H1 (cell line): ENCODE data around the gene HOXB3. TPM values are rescaled to one million over a fixed set of nuclear protein-coding genes. Genes with fewer than 3 reads are reported as not detected.

Experiments
- CTCF ChIA-PET: fragments of 300-600 bp; sonication (Branson Sonifier 250); formaldehyde crosslinking; loops from one replicate; lab custom pipeline; 2021; ENCODE audit not compliant: partially characterized antibody; lab: Charles Lee
- POLR2A ChIA-PET: fragments of 300-600 bp; sonication (Branson Sonifier 250); formaldehyde crosslinking; loops from one replicate; lab custom pipeline; 2021; ENCODE audit warnings: inconsistent platforms; ENCODE audit not compliant: partially characterized antibody; lab: Charles Lee
- DNase-seq, 2 experiments: peaks; one replicate each; pipeline versions ENCODE4 v3.0.0 to v3.0.0-alpha.2; 2010 to 2022; ENCODE audit warnings: low spot score in 2 of 2, low read depth in 1 of 2, mixed read lengths in 1 of 2
- FAIRE-seq: peaks from 2 replicates; lab custom pipeline; 2011; peaks lifted over from hg19 to GRCh38; lab: Jason Lieb, UNC
- H2AFZ ChIP-seq: 2 replicates; pipeline ENCODE4 v1.8.1; 2012; ENCODE audit warnings: low read length, inconsistent platforms
- H2AK5ac ChIP-seq: 2 replicates; pipeline ENCODE4 v1.6.1; 2013; ENCODE audit warnings: low read depth, low read length
- H2BK120ac ChIP-seq: replicated peaks from 2 replicates; pipeline ENCODE3; 2013; ENCODE audit warnings: low read depth, low read length, inconsistent platforms
- H2BK12ac ChIP-seq: 2 replicates; pipeline ENCODE4 v1.6.1; 2013; ENCODE audit warnings: low read depth, low read length
- H2BK15ac ChIP-seq: 2 replicates; pipeline ENCODE4 v1.6.1; 2013; ENCODE audit warnings: low read length
- H2BK20ac ChIP-seq: 2 replicates; pipeline ENCODE4 v1.6.1; 2013; ENCODE audit warnings: low read length
- H2BK5ac ChIP-seq: 2 replicates; pipeline ENCODE4 v1.6.1; 2013; ENCODE audit warnings: low read depth, low read length
- H3K14ac ChIP-seq: 2 replicates; pipeline ENCODE4 v1.6.1; 2013; ENCODE audit warnings: inconsistent platforms; ENCODE audit not compliant: insufficient read length
- H3K18ac ChIP-seq: 2 replicates; pipeline ENCODE4 v1.6.1; 2013; ENCODE audit warnings: low read length; ENCODE audit errors: extremely low read depth
- H3K23ac ChIP-seq: 2 replicates; pipeline ENCODE4 v1.6.1; 2013; ENCODE audit warnings: inconsistent platforms; ENCODE audit not compliant: insufficient read length
- H3K23me2 ChIP-seq: 2 replicates; pipeline ENCODE4 v1.6.1; 2013; ENCODE audit warnings: low read depth, low read length
- H3K27ac ChIP-seq: 2 replicates; pipeline ENCODE4 v1.6.1; 2011; ENCODE audit warnings: low read depth, low read length, inconsistent platforms
- H3K27me3 ChIP-seq, 4 experiments: replicated peaks in 1 of 4; 1 replicate in 1 of 4; 2 replicates in 3 of 4; pipeline versions ENCODE4 v1.6.1 to v1.8.1; 2011 to 2013; ENCODE audit warnings: low read length in 3 of 4, mild to moderate bottlenecking in 3 of 4, inconsistent platforms in 2 of 4, mixed read lengths in 2 of 4, moderate library complexity in 1 of 4; ENCODE audit not compliant: control insufficient read depth in 3 of 4, insufficient read depth in 3 of 4; ENCODE audit errors: extremely low read depth in 1 of 4
- H3K36me3 ChIP-seq, 4 experiments: 2 replicates each; pipeline versions ENCODE4 v1.6.1 to v1.8.1; 2011 to 2013; ENCODE audit warnings: mild to moderate bottlenecking in 4 of 4, low read length in 3 of 4, moderate library complexity in 2 of 4, control low read depth in 1 of 4, inconsistent platforms in 1 of 4; ENCODE audit not compliant: insufficient read depth in 4 of 4, control insufficient read depth in 2 of 4
- H3K4ac ChIP-seq: replicated peaks from 2 replicates; pipeline ENCODE3; 2013; ENCODE audit warnings: low read length, low read depth, mixed read lengths, inconsistent platforms; ENCODE audit not compliant: insufficient read length
- H3K4me1 ChIP-seq, 4 experiments: replicated peaks in 1 of 4; 1 replicate in 1 of 4; 2 replicates in 3 of 4; pipeline versions ENCODE4 v1.6.1 to v1.8.1; 2011 to 2013; ENCODE audit warnings: low read length in 3 of 4, inconsistent platforms in 2 of 4, mixed read lengths in 1 of 4; ENCODE audit not compliant: insufficient read depth in 4 of 4, control insufficient read depth in 3 of 4
- H3K4me2 ChIP-seq, 2 experiments: 2 replicates each; pipeline versions ENCODE4 v1.6.1 to v1.8.1; 2011 to 2013; ENCODE audit warnings: low read depth in 2 of 2, low read length in 2 of 2, control low read depth in 1 of 2, inconsistent platforms in 1 of 2, mild to moderate bottlenecking in 1 of 2; ENCODE audit not compliant: insufficient read depth in 1 of 2
- H3K4me3 ChIP-seq, 4 experiments: fragments of 200-600, 300-600 bp in 1 of 4; sonication (generic), shearing (Covaris generic), sonication (Bioruptor Twin) in 1 of 4; 2 replicates each; pipeline versions ENCODE4 v1.5.1 to v1.8.1; 2011 to 2016; ENCODE audit warnings: low read length in 4 of 4, low read depth in 3 of 4, control low read depth in 2 of 4, inconsistent platforms in 2 of 4, mild to moderate bottlenecking in 2 of 4, mixed read lengths in 1 of 4, moderate library complexity in 1 of 4; ENCODE audit not compliant: insufficient read depth in 2 of 4; ENCODE audit errors: extremely low read depth in 1 of 4
- H3K56ac ChIP-seq: replicated peaks from 2 replicates; pipeline ENCODE3; 2013; ENCODE audit warnings: low read depth, mild to moderate bottlenecking, mixed read lengths, low read length, inconsistent platforms; ENCODE audit not compliant: insufficient read length
- H3K79me1 ChIP-seq: 2 replicates; pipeline ENCODE4 v1.6.1; 2013; ENCODE audit warnings: low read depth, low read length, control low read depth
- H3K79me2 ChIP-seq, 2 experiments: 2 replicates each; pipeline versions ENCODE4 v1.6.1 to v1.8.1; 2012 to 2013; ENCODE audit warnings: low read length in 2 of 2, mild to moderate bottlenecking in 2 of 2, inconsistent platforms in 1 of 2; ENCODE audit not compliant: insufficient read depth in 2 of 2, control insufficient read depth in 1 of 2
- H3K9ac ChIP-seq, 4 experiments: replicated peaks in 1 of 4; 1 replicate in 1 of 4; 2 replicates in 3 of 4; pipeline versions ENCODE4 v1.6.1 to v1.8.1; 2011 to 2013; ENCODE audit warnings: low read depth in 3 of 4, low read length in 3 of 4, control low read depth in 2 of 4, mild to moderate bottlenecking in 2 of 4, moderate library complexity in 2 of 4, inconsistent platforms in 1 of 4; ENCODE audit errors: extremely low read depth in 1 of 4
- H3K9me3 ChIP-seq, 2 experiments: 2 replicates each; pipeline versions ENCODE4 v1.6.1 to v1.8.1; 2012 to 2013; ENCODE audit warnings: mild to moderate bottlenecking in 2 of 2, moderate library complexity in 2 of 2, control low read depth in 1 of 2, inconsistent platforms in 1 of 2, low read depth in 1 of 2, low read length in 1 of 2, mixed read lengths in 1 of 2; ENCODE audit not compliant: insufficient read depth in 2 of 2
- H4K20me1 ChIP-seq, 2 experiments: replicated peaks in 1 of 2; 2 replicates each; pipeline versions ENCODE3 to v1.8.1; 2011 to 2013; ENCODE audit warnings: inconsistent platforms in 2 of 2, low read length in 2 of 2, mild to moderate bottlenecking in 1 of 2; ENCODE audit not compliant: insufficient read depth in 2 of 2, control insufficient read depth in 1 of 2
- H4K5ac ChIP-seq: 2 replicates; pipeline ENCODE4 v1.6.1; 2013; ENCODE audit warnings: low read length, low read depth, mixed read lengths, inconsistent platforms; ENCODE audit not compliant: insufficient read length
- H4K8ac ChIP-seq: 2 replicates; pipeline ENCODE4 v1.8.0; 2013; ENCODE audit warnings: mild to moderate bottlenecking, moderate library complexity, low read length, inconsistent platforms; ENCODE audit not compliant: insufficient read depth; ENCODE audit errors: extremely low read depth
- H4K91ac ChIP-seq: replicated peaks from 2 replicates; pipeline ENCODE3; 2013; ENCODE audit warnings: low read length, mixed read lengths, inconsistent platforms; ENCODE audit not compliant: insufficient read length
- CHD2 ChIP-seq: IDR thresholded peaks from 2 replicates; pipeline ENCODE4 v1.6.1; 2012; ENCODE audit warnings: low read length, improper control_type of control experiment
- EGR1 ChIP-seq: IDR thresholded peaks from 2 replicates; pipeline ENCODE4 v1.6.1; 2011; ENCODE audit warnings: low read depth, low read length, borderline replicate concordance
- FOSL1 ChIP-seq: IDR thresholded peaks from 2 replicates; pipeline ENCODE4 v1.6.1; 2011; ENCODE audit warnings: mild to moderate bottlenecking, low read depth, low read length, moderate library complexity; ENCODE audit not compliant: insufficient read depth
- KDM4A ChIP-seq: IDR thresholded peaks from one replicate; pipeline ENCODE4 v1.7.1; 2012; ENCODE audit warnings: low read depth, mild to moderate bottlenecking, moderate library complexity, low read length, inconsistent platforms; ENCODE audit not compliant: severe bottlenecking
- PHF8 ChIP-seq: fragments of 200-600 bp; sonication (generic); conservative IDR thresholded peaks from 2 replicates; pipeline ENCODE4 v1.7.1; 2012; ENCODE audit warnings: low read depth, mild to moderate bottlenecking, inconsistent platforms, low read length, moderate library complexity
- SIN3A ChIP-seq, 2 experiments: IDR thresholded peaks in 1 of 2; conservative IDR thresholded peaks in 1 of 2; 2 replicates each; pipeline ENCODE4 v1.6.1; 2011 to 2012; ENCODE audit warnings: low read length in 2 of 2, improper control_type of control experiment in 1 of 2, low read depth in 1 of 2, mild to moderate bottlenecking in 1 of 2
- SP2 ChIP-seq: IDR thresholded peaks from 2 replicates; pipeline ENCODE4 v1.6.1; 2012; ENCODE audit warnings: mild to moderate bottlenecking, low read length, inconsistent platforms
- SP4 ChIP-seq: IDR thresholded peaks from 2 replicates; pipeline ENCODE4 v1.6.1; 2012; ENCODE audit warnings: low read length, inconsistent platforms
- TAF7 ChIP-seq: optimal IDR thresholded peaks from 2 replicates; pipeline ENCODE3; 2011; ENCODE audit warnings: low read depth, mild to moderate bottlenecking, inconsistent platforms, low read length, moderate library complexity, borderline replicate concordance
- TCF12 ChIP-seq: IDR thresholded peaks from 2 replicates; pipeline ENCODE4 v1.6.1; 2011; ENCODE audit warnings: low read depth, mild to moderate bottlenecking, low read length
- TEAD4 ChIP-seq: IDR thresholded peaks from 2 replicates; pipeline ENCODE4 v1.6.1; 2012; ENCODE audit warnings: low read depth, low read length, inconsistent platforms, mixed read lengths
- WGBS, 2 experiments: shearing (Covaris generic) in 1 of 2; methylation state at CpG; one replicate each; pipeline versions ENCODE4 v1.1.6 to v1.1.7; 2013 to 2015; ENCODE audit warnings: low lambda C conversion rate in 2 of 2, mixed read lengths in 2 of 2, inconsistent platforms in 1 of 2, low coverage in 1 of 2, missing lambda C conversion rate in 1 of 2; ENCODE audit not compliant: insufficient replicate concordance in 2 of 2, insufficient coverage in 1 of 2, insufficient read length in 1 of 2; ENCODE audit errors: extremely low coverage in 1 of 2, missing lambda C conversion rate in 1 of 2; 5-methylcytosine and 5-hydroxymethylcytosine counted together
- polyA plus RNA-seq, 7 experiments: library from polyadenylated mRNA; depleted of rRNA in 3 of 7; stranded (reverse) in 5 of 7; unstranded in 2 of 7; fragments of >200 nt in 5 of 7; fragments of 200-250 nt in 2 of 7; gene quantifications; 1 replicate in 5 of 7; 2 replicates in 1 of 7; 4 replicates in 1 of 7; pipeline versions ENCODE4 v1.2.1 to v1.2.3, GENCODE V29; 2011 to 2013; ENCODE audit warnings: missing spikeins in 2 of 7, mixed read lengths in 2 of 7
- total RNA-seq: library from RNA; stranded (reverse); fragmentation: NEBNext Ultra II Directional; extraction: Animal tissue kit (Norgen Biotek cat#: 25700); gene quantifications from 2 replicates; pipeline ENCODE4 v1.2.1, GENCODE V29; 2021

HOXB3 gene
- total and polyA plus RNA-seq, 2 of the 8 experiments (the other 6 are each of a cell fraction or from before 2014, with no cell fraction given): not detected

GRCh38 chr17:48540213-48540612, 49.8 kb downstream of the HOXB3 start:
- Histone ChIP-seq H2BK15ac (no peak overlapping the region), H4K20me1 (peaks cover under 1 to 2% of the 10 kb centered on the region in 2 experiments), H3K79me1 (no peaks in the 10 kb centered on the region), H3K14ac (no peak overlapping the region), H2BK12ac (no peak overlapping the region), H2BK20ac (no peak overlapping the region), H2BK120ac (no peak overlapping the region), H4K8ac (no peak overlapping the region), H2AFZ (no peak overlapping the region), H3K4me1 (peaks cover 0 to 11% (median 8%) of the 10 kb centered on the region in 4 experiments; a peak in 6 of 7 replicates), H3K4me3 (no peak overlapping the region), H3K23me2 (no peaks in the 10 kb centered on the region; the same call in 1 of the 2 replicates), H3K27me3 (peaks cover 53 to 72% (median 65%) of the 10 kb centered on the region in 4 experiments), H3K4me2 (no peak overlapping the region), H4K91ac (no peak overlapping the region), H3K9me3 (no peaks in the 10 kb centered on the region), H3K27ac (no peak overlapping the region), H2AK5ac (no peak overlapping the region), H3K4ac (no peak overlapping the region), H3K56ac (no peak overlapping the region), H4K5ac (no peak overlapping the region), H3K36me3 (peaks cover 0 to 3% (median 0%) of the 10 kb centered on the region in 4 experiments; a peak in 1 of 8 replicates), H3K79me2 (no peaks in the 10 kb centered on the region), H3K18ac (no peak overlapping the region), H3K9ac (no peak overlapping the region), H2BK5ac (no peak overlapping the region), H3K23ac (no peak overlapping the region)
- FAIRE-seq (no peak), DNase-seq (no peak)
- POLR2A ChIA-PET: interaction anchor here (0.9 to 1.5 kb wide), 3 partner anchors 11 to 18 kb away, joined by 3 to 5 read pairs (median 3); no protein-coding TSS in a partner anchor
- CTCF ChIA-PET: interaction anchor here (0.9 to 3.4 kb wide), 8 partner anchors 9 to 55 kb away, joined by 3 to 14 read pairs (median 6); no protein-coding TSS in a partner anchor
- TF ChIP-seq PHF8 (no peak), TEAD4 (no peak), EGR1 (no peak), TAF7 (no peak), KDM4A (no peak), TCF12 (no peak), FOSL1 (no peak), SIN3A (conservative IDR thresholded peaks at IDR 0.05 in 1 of 2, IDR thresholded peaks at IDR 0.05 in 1 of 2; ENCODE audit: low read depth in 1 of 2, low read length in 2 of 2) (no peak), SP2 (no peak), SP4 (no peak), CHD2 (no peak)
- 81% methylated on average over 1 of the region's 1 CpG; no CpG with 5 or more reads in 1 of the 2 experiments for WGBS, 2 experiments
